CD14-positive monocyte (primary cell): ENCODE results near the gene CAV1. TPM values are rescaled to one million over a fixed set of nuclear protein-coding genes. Genes with fewer than 3 reads are reported as not detected.

ENCODE experiments used
- DNase-seq, 3 donors: peaks; one replicate each; pipeline ENCODE4 v3.0.0-alpha.2; 2011 to 2022
- H2AFZ ChIP-seq: 2 replicates; pipeline ENCODE4 v1.6.0; 2012; ENCODE audit warnings: mild to moderate bottlenecking, low read depth, low read length, inconsistent platforms; ENCODE audit not compliant: insufficient read depth, poor library complexity, severe bottlenecking
- H3K27ac ChIP-seq, 2 donors: 1 replicate in 1 of 2; 2 replicates in 1 of 2; pipeline ENCODE4 v1.5.1; 2012 to 2013; ENCODE audit warnings: low read length in 2 of 2, control low read depth in 1 of 2, inconsistent platforms in 1 of 2, low read depth in 1 of 2, mild to moderate bottlenecking in 1 of 2
- H3K27me3 ChIP-seq, 2 donors: one replicate each; pipeline versions ENCODE4 v1.6.0 to v1.6.1; 2011 to 2013; ENCODE audit warnings: low read length in 2 of 2; ENCODE audit not compliant: control insufficient read depth in 2 of 2, insufficient read depth in 2 of 2
- H3K36me3 ChIP-seq, 2 donors: replicated peaks in 1 of 2; 1 replicate in 1 of 2; 2 replicates in 1 of 2; pipeline versions ENCODE4 v1.5.1 to v1.6.1; 2012 to 2013; ENCODE audit warnings: low read length in 2 of 2, control low read depth in 1 of 2, inconsistent platforms in 1 of 2, mild to moderate bottlenecking in 1 of 2; ENCODE audit not compliant: insufficient read depth in 2 of 2, control insufficient read depth in 1 of 2
- H3K4me1 ChIP-seq, 2 donors: 1 replicate in 1 of 2; 2 replicates in 1 of 2; pipeline versions ENCODE4 v1.5.1 to v1.6.1; 2012 to 2013; ENCODE audit warnings: low read length in 2 of 2, control low read depth in 1 of 2, inconsistent platforms in 1 of 2, mild to moderate bottlenecking in 1 of 2, moderate library complexity in 1 of 2; ENCODE audit not compliant: insufficient read depth in 2 of 2, control insufficient read depth in 1 of 2
- H3K4me2 ChIP-seq: replicated peaks from 2 replicates; pipeline ENCODE3; 2012; ENCODE audit warnings: low read length, moderate library complexity, mild to moderate bottlenecking; ENCODE audit not compliant: poor library complexity, severe bottlenecking; ENCODE audit errors: extremely low read depth
- H3K4me3 ChIP-seq, 3 experiments: fragments of 200-600 bp in 1 of 3; sonication (generic) in 1 of 3; replicated peaks in 1 of 3; 1 replicate in 2 of 3; 2 replicates in 1 of 3; pipeline ENCODE4 v1.5.1; 2011 to 2013; ENCODE audit warnings: low read length in 3 of 3, mild to moderate bottlenecking in 3 of 3, control low read depth in 2 of 3, low read depth in 2 of 3, inconsistent platforms in 1 of 3, moderate library complexity in 1 of 3
- H3K79me2 ChIP-seq: 2 replicates; pipeline ENCODE4 v1.6.0; 2012; ENCODE audit warnings: mild to moderate bottlenecking, control low read depth, inconsistent platforms, low read length, moderate library complexity; ENCODE audit not compliant: insufficient read depth
- H3K9ac ChIP-seq: 2 replicates; pipeline ENCODE4 v1.6.0; 2017; ENCODE audit warnings: low read length, mild to moderate bottlenecking; ENCODE audit not compliant: insufficient read depth, poor library complexity, severe bottlenecking
- H3K9me3 ChIP-seq, 2 donors: replicated peaks in 1 of 2; 1 replicate in 1 of 2; 2 replicates in 1 of 2; pipeline versions ENCODE4 v1.5.1 to v1.6.1; 2012 to 2013; ENCODE audit warnings: low read length in 2 of 2, control low read depth in 1 of 2; ENCODE audit not compliant: control insufficient read depth in 1 of 2, insufficient read depth in 1 of 2
- H4K20me1 ChIP-seq: 2 replicates; pipeline ENCODE4 v1.6.0; 2012; ENCODE audit warnings: mild to moderate bottlenecking, low read length, control low read depth, moderate library complexity; ENCODE audit not compliant: insufficient read depth
- H3K27ac Mint-ChIP-seq, 7 donors: one replicate each; pipeline ENCODE4 v1.8.0; 2020; ENCODE audit warnings: mild to moderate bottlenecking in 7 of 7, mixed read lengths in 7 of 7, moderate library complexity in 6 of 7, inconsistent platforms in 2 of 7
- H3K27me3 Mint-ChIP-seq, 3 donors: one replicate each; pipeline ENCODE4 v1.8.0; 2021 to 2022; ENCODE audit warnings: low read depth in 3 of 3, mild to moderate bottlenecking in 3 of 3, mixed read lengths in 3 of 3, moderate library complexity in 3 of 3, inconsistent platforms in 1 of 3
- H3K36me3 Mint-ChIP-seq, 2 donors: one replicate each; pipeline ENCODE4 v1.8.0; 2020; ENCODE audit warnings: mixed read lengths in 2 of 2, inconsistent platforms in 1 of 2, mild to moderate bottlenecking in 1 of 2
- H3K4me1 Mint-ChIP-seq: one replicate; pipeline ENCODE4 v1.8.0; 2020; ENCODE audit warnings: mild to moderate bottlenecking, mixed read lengths
- H3K4me3 Mint-ChIP-seq, 2 donors: one replicate each; pipeline ENCODE4 v1.8.0; 2020; ENCODE audit warnings: mild to moderate bottlenecking in 2 of 2, mixed read lengths in 2 of 2, moderate library complexity in 1 of 2
- H3K9me3 Mint-ChIP-seq, 7 donors: one replicate each; pipeline ENCODE4 v1.8.0; 2020 to 2022; ENCODE audit warnings: mixed read lengths in 7 of 7, mild to moderate bottlenecking in 6 of 7, moderate library complexity in 6 of 7, inconsistent platforms in 2 of 7
- CTCF ChIP-seq: fragments of 200-600 bp; IDR thresholded peaks from one replicate; pipeline ENCODE4 v1.8.0; 2022; ENCODE audit warnings: antibody characterized with exemption, mild to moderate bottlenecking
- WGBS: methylation state at CpG from one replicate; pipeline ENCODE4 v1.1.5; 2013; ENCODE audit warnings: missing lambda C conversion rate; ENCODE audit not compliant: insufficient coverage; 5-methylcytosine and 5-hydroxymethylcytosine counted together
- intact Hi-C, 2 donors: fragments of 100-400 bp; cut with micrococcal nuclease; formaldehyde crosslinking; loops; one replicate each; pipeline versions ENCODE4 v1.15.0 to v1.15.1; 2023
- polyA plus RNA-seq, 3 donors: library from polyadenylated mRNA; depleted of rRNA in 1 of 3; unstranded in 2 of 3; stranded (reverse) in 1 of 3; fragments of 300-500 nt in 2 of 3; fragments of >200 nt in 1 of 3; fragmentation: Illumina TruSeq in 2 of 3; gene quantifications; 1 replicate in 2 of 3; 2 replicates in 1 of 3; pipeline ENCODE4 v1.2.3, GENCODE V29; 2012 to 2021

The CAV1 gene
- polyA plus RNA-seq, 3 donors = not detected

- intact Hi-C loops = no loop called here
- H3K36me3 ChIP-seq = no peaks in the 10 kb centered on the region
- no peaks in the 10 kb centered on the region for H3K79me2 ChIP-seq
- no peaks in the 10 kb centered on the region for H4K20me1 ChIP-seq
- H3K9me3 Mint-ChIP-seq = peaks cover 0 to 2% (median 0%) of the 10 kb centered on the region in 7 donors
- H3K4me1 ChIP-seq = no peaks in the 10 kb centered on the region
- H3K36me3 Mint-ChIP-seq = no peaks in the 10 kb centered on the region
- no peak for DNase-seq
- no peak overlapping the region for H3K27ac Mint-ChIP-seq
- no peak for TF ChIP-seq CTCF
- H2AFZ ChIP-seq = no peak overlapping the region
- H3K4me3 Mint-ChIP-seq = no peak overlapping the region
- H3K9ac ChIP-seq = no peak overlapping the region
- no peaks in the 10 kb centered on the region for H3K9me3 ChIP-seq
- no peak overlapping the region for H3K4me3 ChIP-seq
- no CpG with 5 or more reads among the region's 1 CpG for WGBS
- H3K27ac ChIP-seq = no peak overlapping the region
- peaks cover 2% of the 10 kb centered on the region for H3K4me1 Mint-ChIP-seq
- no peaks in the 10 kb centered on the region for H3K27me3 ChIP-seq
- peaks cover 0 to 5% (median 3%) of the 10 kb centered on the region in 3 donors for H3K27me3 Mint-ChIP-seq
- no peak overlapping the region for H3K4me2 ChIP-seq
Observed at GRCh38 chr7:116546916-116547315, 22.1 kb downstream of the CAV1 start.

GRCh38 chr7:116547347-116547746 lies 22.5 kb downstream of the CAV1 start:
- intact Hi-C loops = no loop called here
- H3K79me2 ChIP-seq = no peaks in the 10 kb centered on the region

More at GRCh38 chr7:116547347-116547746, 22.5 kb downstream of the CAV1 start:
- Mint-ChIP-seq H3K36me3 (no peaks in the 10 kb centered on the region), H3K27ac (no peak overlapping the region), H3K4me3 (no peak overlapping the region), H3K4me1 (peaks cover 2% of the 10 kb centered on the region), H3K9me3 (peaks cover 0 to 2% (median 0%) of the 10 kb centered on the region in 7 donors), H3K27me3 (peaks cover 0 to 5% (median 3%) of the 10 kb centered on the region in 3 donors)
- no peak overlapping the region for H3K9ac ChIP-seq
- no peak for DNase-seq
- H3K4me3 ChIP-seq = no peak overlapping the region
- no peaks in the 10 kb centered on the region for H3K4me1 ChIP-seq
- WGBS = no CpG with 5 or more reads among the region's 2 CpGs
- no peaks in the 10 kb centered on the region for H4K20me1 ChIP-seq
- H3K27me3 ChIP-seq = no peaks in the 10 kb centered on the region
- H3K27ac ChIP-seq = no peak overlapping the region
- H3K36me3 ChIP-seq = no peaks in the 10 kb centered on the region
- no peaks in the 10 kb centered on the region for H3K9me3 ChIP-seq
- no peak for TF ChIP-seq CTCF
- no peak overlapping the region for H3K4me2 ChIP-seq
- no peak overlapping the region for H2AFZ ChIP-seq
